Activated B cell treated with CpG ODN at 0.5 μM for 24 hours (primary cell): ENCODE results near the gene SRP72. TPM values are rescaled to one million over a fixed set of nuclear protein-coding genes. Genes with fewer than 3 reads are reported as not detected.

Experiments
- ATAC-seq: fragments of 200-7000 bp; cut with Tn5 transposase; one replicate; pipeline ENCODE4 v1.10.0; 2021; ENCODE audit warnings: low read depth, mild to moderate bottlenecking, moderate library complexity
- CTCF ChIA-PET: fragments of 350-600 bp; sonication (Branson Sonifier 250); formaldehyde crosslinking; loops from one replicate; lab custom pipeline; 2021; ENCODE audit warnings: antibody characterized with exemption; lab: Charles Lee
- POLR2A ChIA-PET: fragments of 350-600 bp; sonication (Branson Sonifier 250); formaldehyde crosslinking; loops from one replicate; lab custom pipeline; 2021; ENCODE audit warnings: antibody characterized with exemption; lab: Charles Lee
- DNase-seq: peaks from one replicate; pipeline ENCODE4 v3.0.0; 2022
- H3K27ac Mint-ChIP-seq: one replicate; pipeline ENCODE4 v1.8.0; 2020; ENCODE audit warnings: mixed read lengths
- H3K27me3 Mint-ChIP-seq: one replicate; pipeline ENCODE4 v1.8.0; 2021; ENCODE audit warnings: mixed read lengths
- H3K36me3 Mint-ChIP-seq: one replicate; pipeline ENCODE4 v1.8.0; 2021; ENCODE audit warnings: low read depth, mixed read lengths
- H3K4me1 Mint-ChIP-seq: one replicate; pipeline ENCODE4 v1.8.0; 2021; ENCODE audit warnings: mixed read lengths
- H3K4me3 Mint-ChIP-seq: one replicate; pipeline ENCODE4 v1.8.0; 2020; ENCODE audit warnings: mild to moderate bottlenecking, mixed read lengths
- H3K9me3 Mint-ChIP-seq: one replicate; pipeline ENCODE4 v1.8.0; 2020; ENCODE audit warnings: mixed read lengths
- intact Hi-C: fragments of 100-400 bp; cut with micrococcal nuclease; formaldehyde crosslinking; loops from one replicate; pipeline ENCODE4 v1.15.1; 2024
- total RNA-seq: library from RNA; stranded (reverse); gene quantifications from 2 replicates; pipeline ENCODE4 v1.2.3, GENCODE V29; 2022
- TF ChIP-seq, protein P1 (sequence below): fragments of 200-600 bp; IDR thresholded peaks from one replicate; pipeline ENCODE4 v1.8.0; 2022; ENCODE audit warnings: antibody characterized with exemption, mild to moderate bottlenecking

The SRP72 gene, protein sequence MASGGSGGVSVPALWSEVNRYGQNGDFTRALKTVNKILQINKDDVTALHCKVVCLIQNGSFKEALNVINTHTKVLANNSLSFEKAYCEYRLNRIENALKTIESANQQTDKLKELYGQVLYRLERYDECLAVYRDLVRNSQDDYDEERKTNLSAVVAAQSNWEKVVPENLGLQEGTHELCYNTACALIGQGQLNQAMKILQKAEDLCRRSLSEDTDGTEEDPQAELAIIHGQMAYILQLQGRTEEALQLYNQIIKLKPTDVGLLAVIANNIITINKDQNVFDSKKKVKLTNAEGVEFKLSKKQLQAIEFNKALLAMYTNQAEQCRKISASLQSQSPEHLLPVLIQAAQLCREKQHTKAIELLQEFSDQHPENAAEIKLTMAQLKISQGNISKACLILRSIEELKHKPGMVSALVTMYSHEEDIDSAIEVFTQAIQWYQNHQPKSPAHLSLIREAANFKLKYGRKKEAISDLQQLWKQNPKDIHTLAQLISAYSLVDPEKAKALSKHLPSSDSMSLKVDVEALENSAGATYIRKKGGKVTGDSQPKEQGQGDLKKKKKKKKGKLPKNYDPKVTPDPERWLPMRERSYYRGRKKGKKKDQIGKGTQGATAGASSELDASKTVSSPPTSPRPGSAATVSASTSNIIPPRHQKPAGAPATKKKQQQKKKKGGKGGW
- 139 TPM in 2 replicates for total RNA-seq

DNA sequence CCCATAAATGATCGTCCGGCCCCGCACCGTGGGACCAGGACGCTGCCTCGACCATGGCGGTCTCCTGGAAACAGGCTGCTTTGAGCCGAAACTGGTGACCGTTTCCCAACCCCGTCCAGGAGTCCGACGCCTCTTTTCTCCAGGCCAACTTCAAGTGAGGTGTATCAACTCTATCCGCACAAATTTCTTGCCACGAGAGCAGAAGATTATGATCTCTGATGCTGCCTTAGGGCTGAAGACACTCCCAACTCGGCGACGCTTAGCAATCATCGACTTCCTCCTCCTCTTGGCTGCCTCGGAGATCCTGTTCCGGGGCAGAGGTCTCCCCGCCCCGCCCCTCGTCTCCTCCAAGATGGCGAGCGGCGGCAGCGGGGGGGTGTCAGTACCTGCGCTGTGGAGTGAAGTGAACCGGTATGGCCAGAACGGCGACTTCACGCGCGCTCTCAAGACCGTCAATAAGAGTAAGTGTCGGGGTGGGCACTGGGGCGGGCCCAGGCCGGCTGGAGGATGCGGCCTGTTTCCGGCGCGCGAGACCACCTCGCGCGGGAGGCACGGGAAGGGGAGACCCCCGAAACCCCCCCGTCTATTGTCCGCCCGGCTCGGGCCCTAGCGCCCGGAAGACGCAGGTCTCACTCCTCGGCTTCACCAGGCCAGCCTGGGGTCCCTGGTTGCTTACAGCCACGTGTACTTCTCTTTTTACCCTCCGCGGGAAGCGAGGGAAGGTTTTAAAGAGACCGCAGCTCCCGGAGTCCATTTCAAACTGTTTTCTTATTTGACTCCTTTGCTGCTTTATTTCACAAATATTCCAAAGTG lies at the start of gene SRP72:
TSS of gene SRP72 (plus strand) at position 334 of the 813 bp plus-strand sequence. CDS start at position 353, 19 bp downstream.
- ChIA-PET CTCF (interaction anchor here (1.0 to 2.5 kb wide), 6 partner anchors 32 to 369 kb away, joined by 3 to 24 read pairs (median 4); partner anchors contain the start of genes AASDH, PAICS and PPAT), POLR2A (interaction anchor here (0.6 to 3.8 kb wide), 11 partner anchors 8 to 519 kb away, joined by 3 to 45 read pairs (median 3); partner anchors contain the start of genes AASDH, CEP135, NOA1 and PAICS)
- peak; percentile 96 for ATAC-seq
- no peaks in the 10 kb centered on the region for H3K27me3 Mint-ChIP-seq
- peak within 1 kb of the TSS; percentile 99 for H3K4me3 Mint-ChIP-seq
- peaks cover 54% of the 10 kb centered on the region for H3K36me3 Mint-ChIP-seq
- intact Hi-C loops = loop anchor here (1.0 to 2.0 kb wide), 12 partner anchors 9 to 615 kb away; partner anchors contain the start of genes AASDH, ARL9, CEP135 and EXOC1
- TF ChIP-seq, protein P1, sequence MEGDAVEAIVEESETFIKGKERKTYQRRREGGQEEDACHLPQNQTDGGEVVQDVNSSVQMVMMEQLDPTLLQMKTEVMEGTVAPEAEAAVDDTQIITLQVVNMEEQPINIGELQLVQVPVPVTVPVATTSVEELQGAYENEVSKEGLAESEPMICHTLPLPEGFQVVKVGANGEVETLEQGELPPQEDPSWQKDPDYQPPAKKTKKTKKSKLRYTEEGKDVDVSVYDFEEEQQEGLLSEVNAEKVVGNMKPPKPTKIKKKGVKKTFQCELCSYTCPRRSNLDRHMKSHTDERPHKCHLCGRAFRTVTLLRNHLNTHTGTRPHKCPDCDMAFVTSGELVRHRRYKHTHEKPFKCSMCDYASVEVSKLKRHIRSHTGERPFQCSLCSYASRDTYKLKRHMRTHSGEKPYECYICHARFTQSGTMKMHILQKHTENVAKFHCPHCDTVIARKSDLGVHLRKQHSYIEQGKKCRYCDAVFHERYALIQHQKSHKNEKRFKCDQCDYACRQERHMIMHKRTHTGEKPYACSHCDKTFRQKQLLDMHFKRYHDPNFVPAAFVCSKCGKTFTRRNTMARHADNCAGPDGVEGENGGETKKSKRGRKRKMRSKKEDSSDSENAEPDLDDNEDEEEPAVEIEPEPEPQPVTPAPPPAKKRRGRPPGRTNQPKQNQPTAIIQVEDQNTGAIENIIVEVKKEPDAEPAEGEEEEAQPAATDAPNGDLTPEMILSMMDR = no peak
- H3K27ac Mint-ChIP-seq = peak within 1 kb of the TSS; percentile 96
- peak; percentile 83 for DNase-seq
- no peaks in the 10 kb centered on the region for H3K9me3 Mint-ChIP-seq
- H3K4me1 Mint-ChIP-seq = peaks cover 57% of the 10 kb centered on the region

DNA sequence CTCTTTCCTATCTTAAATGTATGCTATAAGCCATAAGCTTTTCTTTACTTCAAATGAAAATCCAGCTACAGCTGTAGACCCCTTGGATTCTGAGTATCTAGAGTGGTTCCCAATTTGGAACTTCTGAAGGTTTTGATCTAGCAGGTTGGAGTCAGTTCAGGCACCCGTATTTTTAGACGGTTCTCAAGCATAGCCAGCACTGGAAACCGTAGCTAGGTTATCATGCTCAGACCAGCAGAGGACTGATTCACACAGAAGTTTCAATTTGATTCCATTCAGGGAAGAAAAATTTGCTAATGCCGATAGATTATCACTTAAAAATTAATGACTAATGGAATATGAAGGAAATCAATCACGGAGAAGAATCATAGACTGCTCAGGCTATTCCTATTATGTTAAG lies 43.2 kb upstream of the SRP72 start:
- no peaks in the 10 kb centered on the region for H3K36me3 Mint-ChIP-seq

DNA sequence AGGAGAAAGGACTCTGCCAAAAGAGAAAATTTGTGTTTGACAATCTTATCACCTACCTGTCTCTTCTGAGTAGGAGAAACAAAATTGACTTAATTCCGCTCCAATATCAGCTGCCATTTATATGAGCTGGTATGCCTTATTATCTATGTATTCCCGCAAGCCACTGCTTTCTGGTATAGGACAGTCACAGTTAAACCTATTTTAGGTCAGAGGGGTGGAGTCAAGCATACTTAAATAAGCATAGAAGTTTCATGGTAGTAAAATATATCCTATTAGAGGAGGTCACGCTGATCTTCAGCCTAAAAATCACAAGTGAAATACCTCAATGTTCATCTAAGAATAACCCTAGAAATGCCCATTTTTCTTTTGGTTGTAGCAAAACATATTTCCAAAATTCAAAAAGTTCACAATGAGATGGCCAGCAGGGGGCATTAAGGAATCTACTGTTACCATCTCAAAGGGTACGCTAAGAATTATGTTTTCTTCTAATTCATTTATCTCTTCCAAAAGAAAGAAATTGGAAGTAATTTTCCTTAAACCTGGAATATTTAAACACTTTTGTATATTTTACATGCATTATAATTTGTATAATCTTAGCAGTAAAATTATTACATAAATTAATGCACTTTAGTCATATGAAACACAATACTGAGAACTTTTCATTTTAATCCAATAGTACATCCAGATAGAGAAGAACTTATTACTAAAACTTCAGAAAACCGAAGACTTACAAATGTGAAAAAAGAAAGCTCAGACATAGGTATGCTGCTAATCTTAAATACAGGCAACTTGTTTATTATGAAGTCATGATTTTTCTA lies 42.5 kb upstream of the SRP72 start:
- ChIA-PET POLR2A (interaction anchor here (1.4 to 1.6 kb wide), 2 partner anchors 9 to 12 kb away, joined by 5 to 8 read pairs; no protein-coding TSS in a partner anchor), CTCF (interaction anchor here (1.0 to 5.5 kb wide), 12 partner anchors 10 to 411 kb away, joined by 3 to 87 read pairs (median 8); partner anchors contain the start of genes PAICS, PPAT and SRP72)
- Mint-ChIP-seq H3K36me3 (no peaks in the 10 kb centered on the region), H3K4me3 (no peak overlapping the region), H3K27me3 (no peaks in the 10 kb centered on the region), H3K4me1 (peaks cover 12% of the 10 kb centered on the region), H3K27ac (no peak overlapping the region), H3K9me3 (no peaks in the 10 kb centered on the region)
- ATAC-seq (no peak), DNase-seq (no peak)
- TF ChIP-seq, protein P1 = peak; percentile 75
- intact Hi-C loops = loop anchor here (1.0 to 2.0 kb wide), 5 partner anchors 10 to 411 kb away; partner anchors contain the start of genes PPAT and SRP72

More for the DNA sequence above, 43.2 kb upstream of the SRP72 start:
- Mint-ChIP-seq H3K27me3 (no peaks in the 10 kb centered on the region), H3K4me1 (peaks cover 12% of the 10 kb centered on the region), H3K4me3 (no peak overlapping the region), H3K27ac (no peak overlapping the region), H3K9me3 (no peaks in the 10 kb centered on the region)
- ATAC-seq (no peak), DNase-seq (no peak)
- ChIA-PET POLR2A (no interaction called here), CTCF (interaction anchor here (0.6 to 5.5 kb wide), 11 partner anchors 11 to 412 kb away, joined by 3 to 87 read pairs (median 4); partner anchors contain the start of genes PAICS, PPAT and SRP72)
- intact Hi-C loops = loop anchor here (2.0 kb wide), 1 partner anchor 43 kb away; the partner anchor contains the start of gene SRP72
- TF ChIP-seq, protein P1 = no peak

DNA sequence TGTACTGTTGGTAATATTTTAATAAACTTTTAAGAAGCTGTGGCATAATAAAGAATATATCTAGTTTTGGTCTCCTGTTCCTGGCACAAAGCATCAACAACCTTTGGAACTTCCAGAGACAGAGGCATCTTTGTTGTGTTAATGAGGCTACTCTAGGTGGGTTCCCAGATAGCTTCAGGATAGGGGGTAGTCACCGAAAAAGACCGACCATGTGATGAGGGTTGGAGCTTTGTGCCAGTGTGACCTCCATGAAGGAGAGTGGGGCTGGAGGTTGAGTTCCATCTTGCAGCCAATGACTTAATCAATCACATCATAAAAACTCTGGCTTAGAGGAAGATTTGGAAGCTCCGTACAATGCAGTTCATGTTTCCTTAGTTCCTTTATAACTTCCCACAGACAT lies 41.9 kb upstream of the SRP72 start:
- H3K27me3 Mint-ChIP-seq = no peaks in the 10 kb centered on the region
- ChIA-PET POLR2A (interaction anchor here (0.7 to 1.6 kb wide), 3 partner anchors 8 to 196 kb away, joined by 5 to 8 read pairs (median 5); no protein-coding TSS in a partner anchor), CTCF (interaction anchor here (1.3 to 5.5 kb wide), 8 partner anchors 10 to 410 kb away, joined by 4 to 87 read pairs (median 13); partner anchors contain the start of genes PAICS, PPAT and SRP72)
- DNase-seq (no peak), ATAC-seq (no peak)
- H3K4me3 Mint-ChIP-seq = no peak overlapping the region
- no peaks in the 10 kb centered on the region for H3K36me3 Mint-ChIP-seq
- TF ChIP-seq, protein P1 = no peak
- H3K27ac Mint-ChIP-seq = no peak overlapping the region
- peaks cover 12% of the 10 kb centered on the region for H3K4me1 Mint-ChIP-seq
- intact Hi-C loops = loop anchor here (1.0 to 2.0 kb wide), 5 partner anchors 10 to 411 kb away; partner anchors contain the start of genes PPAT and SRP72
- H3K9me3 Mint-ChIP-seq = no peaks in the 10 kb centered on the region
